Limb (tissue), 2 donors: Measurements from ENCODE around the gene C10orf53.
"Not testable (repeated sequence)": the region's sequence is repeated elsewhere in the genome, so short reads cannot be mapped to it uniquely, and the experiment has no call there.

Source experiments
- DNase-seq, 2 donors: peaks; one replicate each; pipeline ENCODE4 v3.0.0-alpha.2; 2016; ENCODE audit errors: extremely low spot score in 2 of 2

Gene C10orf53

GRCh38 chr10:49688261-49688846 lies 8.9 kb downstream of the C10orf53 start:
- no peak for DNase-seq

- DNase-seq: no peak
Observed at GRCh38 chr10:49688920-49689319, 9.5 kb downstream of the C10orf53 start.

- DNase-seq: no peak
Observed at GRCh38 chr10:49689882-49690510, 10.5 kb downstream of the C10orf53 start.

GRCh38 chr10:49690698-49691356 lies 11.4 kb downstream of the C10orf53 start:
- DNase-seq: no peak

GRCh38 chr10:49691588-49691987 lies 12.1 kb downstream of the C10orf53 start:
- DNase-seq: no peak

GRCh38 chr10:49694466-49694865 lies 15.0 kb downstream of the C10orf53 start:
- no peak for DNase-seq

GRCh38 chr10:49696311-49696710 lies 16.9 kb downstream of the C10orf53 start:
- DNase-seq: no peak

GRCh38 chr10:49698679-49699078 lies 19.2 kb downstream of the C10orf53 start:
- DNase-seq: no peak

- DNase-seq: no peak
Observed at GRCh38 chr10:49700211-49700610, 20.8 kb downstream of the C10orf53 start.

GRCh38 chr10:49700997-49701396 lies 21.5 kb downstream of the C10orf53 start:
- DNase-seq: no peak

GRCh38 chr10:49707585-49707984 lies 28.1 kb downstream of the C10orf53 start:
- no peak for DNase-seq

- DNase-seq: no peak
Observed at GRCh38 chr10:49709934-49710333, 30.5 kb downstream of the C10orf53 start.

- DNase-seq: no peak
Observed at GRCh38 chr10:49710966-49711365, 31.5 kb downstream of the C10orf53 start.

- DNase-seq: no peak
Observed at GRCh38 chr10:49711481-49711880, 32.0 kb downstream of the C10orf53 start.

GRCh38 chr10:49713266-49713665 lies 33.8 kb downstream of the C10orf53 start:
- DNase-seq: no peak

GRCh38 chr10:49715157-49715556 lies 35.7 kb downstream of the C10orf53 start:
- not testable (repeated sequence) for DNase-seq

GRCh38 chr10:49726593-49726992 lies 47.1 kb downstream of the C10orf53 start:
- DNase-seq: no peak

GRCh38 chr10:49733866-49734265 lies 54.4 kb downstream of the C10orf53 start:
- no peak for DNase-seq

GRCh38 chr10:49734676-49735075 lies 55.2 kb downstream of the C10orf53 start:
- peak in 1 of 2 donors; percentile 12 for DNase-seq

- peak in 1 of 2 donors; percentile 18 for DNase-seq
Observed at GRCh38 chr10:49735161-49735560, 55.7 kb downstream of the C10orf53 start.

- DNase-seq: no peak
Observed at GRCh38 chr10:49735848-49736563, 56.6 kb downstream of the C10orf53 start.

GRCh38 chr10:49736564-49737113 lies 57.2 kb downstream of the C10orf53 start:
- DNase-seq: no peak
